Measurements from ENCODE around the gene IFNA10. TPM values are rescaled to one million over a fixed set of nuclear protein-coding genes. Genes with fewer than 3 reads are reported as not detected.
A peak's percentile ranks its signal among the peaks of the same experiment; 100 is the strongest.

IFNA10 gene
- polyA plus RNA-seq, 1 donor (not counting 4 experiments of a cell fraction or from before 2014, with no cell fraction given) = not detected

- no peak for DNase-seq (ENCODE audit: low read depth, low spot score)
- Histone ChIP-seq H4K20me1 (ENCODE audit: control insufficient read depth, extremely low read depth, insufficient read depth, low read length) (no peaks in the 10 kb centered on the region), H3K9ac (ENCODE audit: control insufficient read depth, extremely low read depth, insufficient read depth, low read length) (no peak overlapping the region), H3K27ac (ENCODE audit: control insufficient read depth, insufficient read depth, low read length) (no peak overlapping the region), H3K4me2 (ENCODE audit: control insufficient read depth, extremely low read depth, insufficient read depth, low read depth, low read length) (no peak overlapping the region), H3K9me3 (ENCODE audit: control insufficient read depth, low read depth, low read length) (no peaks in the 10 kb centered on the region), H3K27me3 (ENCODE audit: control insufficient read depth, extremely low read depth, insufficient read depth, low read length) (peaks cover 7% of the 10 kb centered on the region), H3K36me3 (ENCODE audit: control insufficient read depth in 2 of 2, extremely low read depth in 1 of 2, insufficient read depth in 2 of 2, low read length in 2 of 2) (no peaks in the 10 kb centered on the region), H2AFZ (ENCODE audit: control insufficient read depth, low read length) (no peak overlapping the region), H3K79me2 (ENCODE audit: control insufficient read depth, insufficient read depth, low read length) (no peaks in the 10 kb centered on the region), H3K4me1 (ENCODE audit: control insufficient read depth, extremely low read depth, insufficient read depth, low read length) (no peaks in the 10 kb centered on the region), H3K9me1 (ENCODE audit: control insufficient read depth, extremely low read depth, insufficient read depth, low read length) (no peaks in the 10 kb centered on the region), H3K4me3 (ENCODE audit: control insufficient read depth in 2 of 3, extremely low read depth in 1 of 3, insufficient read depth in 2 of 3, low read depth in 1 of 3, low read length in 3 of 3) (no peak overlapping the region)
- FAIRE-seq = no peak
- TF ChIP-seq EZH2 (IDR thresholded peaks at IDR 0.05; ENCODE audit: low read length) (no peak), CTCF (optimal IDR thresholded peaks at IDR 0.05 in 1 of 3, IDR thresholded peaks at IDR 0.05 in 1 of 3, conservative IDR thresholded peaks at IDR 0.05 in 1 of 3; ENCODE audit: extremely low read depth in 1 of 3, insufficient read depth in 2 of 3, low read length in 3 of 3) (no peak)
- dilution Hi-C loops (cut with MboI; ENCODE audit: extremely low pct_ligation_motif_present, low sequenced_read_pairs) = no loop called here
Observed at GRCh38 chr9:21165516-21165915, 41.4 kb downstream of the IFNA10 start.

GRCh38 chr9:21160178-21160577, 46.8 kb downstream of the IFNA10 start:
- Histone ChIP-seq H4K20me1 (ENCODE audit: control insufficient read depth, extremely low read depth, insufficient read depth, low read length) (no peaks in the 10 kb centered on the region), H3K9me3 (ENCODE audit: control insufficient read depth, low read depth, low read length) (no peaks in the 10 kb centered on the region), H3K4me3 (ENCODE audit: control insufficient read depth in 2 of 3, extremely low read depth in 1 of 3, insufficient read depth in 2 of 3, low read depth in 1 of 3, low read length in 3 of 3) (no peak overlapping the region), H3K79me2 (ENCODE audit: control insufficient read depth, insufficient read depth, low read length) (no peaks in the 10 kb centered on the region), H3K9me1 (ENCODE audit: control insufficient read depth, extremely low read depth, insufficient read depth, low read length) (no peaks in the 10 kb centered on the region), H3K9ac (ENCODE audit: control insufficient read depth, extremely low read depth, insufficient read depth, low read length) (no peak overlapping the region), H3K4me2 (ENCODE audit: control insufficient read depth, extremely low read depth, insufficient read depth, low read depth, low read length) (no peak overlapping the region), H3K27me3 (ENCODE audit: control insufficient read depth, extremely low read depth, insufficient read depth, low read length) (peaks cover 3% of the 10 kb centered on the region), H3K4me1 (ENCODE audit: control insufficient read depth, extremely low read depth, insufficient read depth, low read length) (no peaks in the 10 kb centered on the region), H3K27ac (ENCODE audit: control insufficient read depth, insufficient read depth, low read length) (no peak overlapping the region), H2AFZ (ENCODE audit: control insufficient read depth, low read length) (no peak overlapping the region), H3K36me3 (ENCODE audit: control insufficient read depth in 2 of 2, extremely low read depth in 1 of 2, insufficient read depth in 2 of 2, low read length in 2 of 2) (no peaks in the 10 kb centered on the region)
- DNase-seq (ENCODE audit: low read depth, low spot score) (no peak), FAIRE-seq (peak; percentile 71)
- no peak for TF ChIP-seq EZH2 (IDR thresholded peaks at IDR 0.05; ENCODE audit: low read length)
- no peak for TF ChIP-seq CTCF (optimal IDR thresholded peaks at IDR 0.05 in 1 of 3, IDR thresholded peaks at IDR 0.05 in 1 of 3, conservative IDR thresholded peaks at IDR 0.05 in 1 of 3; ENCODE audit: extremely low read depth in 1 of 3, insufficient read depth in 2 of 3, low read length in 3 of 3)
- dilution Hi-C loops (cut with MboI; ENCODE audit: extremely low pct_ligation_motif_present, low sequenced_read_pairs) = no loop called here

Small RNA genes within 50 kb of the gene (small RNA-seq; reads per million reads assigned to genes)
- 0 reads per million in 3 experiments for gene RF00019 (ENCODE audit: insufficient read length in 3 of 3, low read depth in 3 of 3, low replicate concordance in 1 of 3)

Other genes starting within 250 kb of the IFNA10 start
- gene HACD4, start 175.5 kb downstream of the IFNA10 start, polyA plus RNA-seq = 7.3 to 10.4 TPM (median 9.4 TPM) in 3 replicates
- gene IFNB1, start 129.2 kb downstream of the IFNA10 start, polyA plus RNA-seq = 0.07 TPM in 1 of 3 replicates, not detected in the others
- gene IFNW1, start 65.3 kb downstream of the IFNA10 start, polyA plus RNA-seq = not detected in 3 replicates
- not detected in 3 replicates for gene IFNA21, start 40.5 kb downstream of the IFNA10 start, polyA plus RNA-seq
- not detected in 3 replicates for gene IFNA4, start 19.6 kb downstream of the IFNA10 start, polyA plus RNA-seq
- not detected in 3 replicates for gene IFNA7, start 4.9 kb downstream of the IFNA10 start, polyA plus RNA-seq
- gene IFNA16, start 10.2 kb upstream of the IFNA10 start, polyA plus RNA-seq = not detected in 3 replicates
- not detected in 3 replicates for gene IFNA17, start 21.1 kb upstream of the IFNA10 start, polyA plus RNA-seq
- not detected in 3 replicates for gene IFNA14, start 32.9 kb upstream of the IFNA10 start, polyA plus RNA-seq
- gene IFNA5, start 98.2 kb upstream of the IFNA10 start, polyA plus RNA-seq = not detected in 3 replicates
- 13.5 to 18.7 TPM (median 16.8 TPM) in 3 replicates for gene KLHL9, start 128.3 kb upstream of the IFNA10 start, polyA plus RNA-seq
- not detected in 3 replicates for gene IFNA6, start 143.7 kb upstream of the IFNA10 start, polyA plus RNA-seq
- gene IFNA13, start 160.9 kb upstream of the IFNA10 start, polyA plus RNA-seq = not detected in 3 replicates
- gene IFNA2, start 178.3 kb upstream of the IFNA10 start, polyA plus RNA-seq = not detected in 3 replicates
- not detected in 3 replicates for gene IFNA8, start 202.0 kb upstream of the IFNA10 start, polyA plus RNA-seq
- gene IFNA1, start 233.3 kb upstream of the IFNA10 start, polyA plus RNA-seq = not detected in 3 replicates

All from keratinocyte (primary cell).